Thoracic aorta (tissue), 2 donors: ENCODE measurements around the gene RIBC2. TPM values are rescaled to one million over a fixed set of nuclear protein-coding genes. Genes with fewer than 3 reads are reported as not detected.

Experiments used
- ATAC-seq: fragments of 150-250 bp; one replicate; pipeline ENCODE4 v1.8.0; 2017; ENCODE audit warnings: low read depth; ENCODE audit not compliant: insufficient number of reproducible peaks, low FRiP score
- DNase-seq: peaks from one replicate; pipeline ENCODE4 v3.0.0-alpha.2; 2020; ENCODE audit warnings: low spot score
- H3K27ac ChIP-seq, 2 donors: fragments of 200-600 bp; sonication (generic); 1 replicate in 1 of 2; 2 replicates in 1 of 2; pipeline ENCODE4 v1.5.1; 2016; ENCODE audit warnings: mild to moderate bottlenecking in 2 of 2, moderate library complexity in 2 of 2
- H3K27me3 ChIP-seq: fragments of 200-600 bp; sonication (generic); replicated peaks from 2 replicates; pipeline ENCODE4 v1.6.0; 2016; ENCODE audit warnings: mild to moderate bottlenecking; ENCODE audit not compliant: insufficient read depth
- H3K36me3 ChIP-seq: fragments of 200-600 bp; sonication (generic); one replicate; pipeline ENCODE4 v1.5.1; 2016
- H3K4me1 ChIP-seq, 2 donors: fragments of 200-600 bp; sonication (generic); 1 replicate in 1 of 2; 2 replicates in 1 of 2; pipeline versions ENCODE4 v1.5.1 to v1.6.0; 2016; ENCODE audit warnings: low read depth in 2 of 2, mild to moderate bottlenecking in 1 of 2; ENCODE audit not compliant: control insufficient read depth in 1 of 2
- H3K4me3 ChIP-seq: fragments of 200-600 bp; sonication (generic); 2 replicates; pipeline ENCODE4 v1.5.1; 2016; ENCODE audit warnings: mild to moderate bottlenecking
- H3K9me3 ChIP-seq: fragments of 200-600 bp; sonication (generic); 2 replicates; pipeline ENCODE4 v1.5.1; 2016
- CTCF ChIP-seq: fragments of 200-600 bp; sonication (generic); IDR thresholded peaks from one replicate; pipeline ENCODE4 v1.5.1; 2019; ENCODE audit warnings: antibody characterized with exemption
- total RNA-seq, 2 donors: library from RNA; depleted of rRNA; stranded (reverse); fragments of >200 nt; gene quantifications; one replicate each; pipeline versions ENCODE4 v1.1.0 to v1.2.3, GENCODE V29; 2016

RIBC2 gene
- total RNA-seq, 2 donors from 2014 or later = 5.1 TPM; not detected in 1

- no peak for ATAC-seq
- Histone ChIP-seq H3K27ac (no peak overlapping the region), H3K27me3 (no peaks in the 10 kb centered on the region), H3K9me3 (no peaks in the 10 kb centered on the region), H3K4me3 (no peak overlapping the region), H3K36me3 (no peaks in the 10 kb centered on the region), H3K4me1 (peaks cover 12 to 42% of the 10 kb centered on the region in 2 donors)
- DNase-seq = no peak
- no peak for TF ChIP-seq CTCF
These were observed 40.8 kb downstream of the RIBC2 start for GRCh38 chr22:45454275-45454674.

GRCh38 chr22:45455212-45455611, 41.7 kb downstream of the RIBC2 start:
- no peaks in the 10 kb centered on the region for H3K27me3 ChIP-seq
- no peaks in the 10 kb centered on the region for H3K9me3 ChIP-seq
- H3K36me3 ChIP-seq = no peaks in the 10 kb centered on the region
- ATAC-seq = no peak
- TF ChIP-seq CTCF = no peak
- no peak overlapping the region for H3K4me3 ChIP-seq
- H3K27ac ChIP-seq = no peak overlapping the region
- no peak for DNase-seq
- H3K4me1 ChIP-seq = peaks cover 9 to 38% of the 10 kb centered on the region in 2 donors

GRCh38 chr22:45455621-45456020, 42.1 kb downstream of the RIBC2 start:
- no peaks in the 10 kb centered on the region for H3K36me3 ChIP-seq
- no peak overlapping the region for H3K4me3 ChIP-seq
- no peak for TF ChIP-seq CTCF
- H3K4me1 ChIP-seq = peaks cover 5 to 38% of the 10 kb centered on the region in 2 donors
- ATAC-seq = no peak
- no peak for DNase-seq
- H3K27ac ChIP-seq = no peak overlapping the region
- H3K9me3 ChIP-seq = no peaks in the 10 kb centered on the region
- H3K27me3 ChIP-seq = no peaks in the 10 kb centered on the region

GRCh38 chr22:45456811-45457210, 43.3 kb downstream of the RIBC2 start:
- Histone ChIP-seq H3K4me3 (no peak overlapping the region), H3K36me3 (no peaks in the 10 kb centered on the region), H3K27ac (no peak overlapping the region), H3K27me3 (no peaks in the 10 kb centered on the region), H3K9me3 (no peaks in the 10 kb centered on the region), H3K4me1 (peaks cover 0 to 38% of the 10 kb centered on the region in 2 donors)
- DNase-seq (no peak), ATAC-seq (no peak)
- no peak for TF ChIP-seq CTCF

- no peak overlapping the region for H3K4me3 ChIP-seq
- H3K36me3 ChIP-seq = no peaks in the 10 kb centered on the region
- H3K4me1 ChIP-seq = peaks cover 0 to 22% of the 10 kb centered on the region in 2 donors
- H3K27me3 ChIP-seq = no peaks in the 10 kb centered on the region
- no peak for ATAC-seq
- no peaks in the 10 kb centered on the region for H3K9me3 ChIP-seq
- DNase-seq = no peak
- no peak for TF ChIP-seq CTCF
- H3K27ac ChIP-seq = no peak overlapping the region
These were observed 45.0 kb downstream of the RIBC2 start for GRCh38 chr22:45458532-45458931.
